ENCODE measurements around the gene F5.

Gene F5

DNA sequence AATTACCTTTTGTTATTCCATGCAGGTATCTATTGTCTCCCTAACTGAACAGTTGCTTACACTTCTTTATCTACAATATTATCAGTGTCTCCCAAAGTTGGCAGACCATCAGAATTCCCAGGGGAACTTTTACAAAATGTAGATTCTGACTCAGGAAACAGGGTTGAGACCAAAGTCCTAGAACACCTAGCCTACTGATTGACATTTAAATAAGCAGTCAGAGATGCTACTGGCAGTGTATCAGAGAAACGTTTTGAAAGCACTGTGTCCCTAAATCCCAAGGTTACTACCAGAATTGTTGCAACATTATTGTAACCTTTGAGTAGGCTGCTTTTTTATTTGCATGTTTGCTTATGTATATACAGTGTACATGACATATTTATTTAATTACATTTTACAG, 1.8 kb upstream of the F5 start:
- DNase-seq, result no peak

- no peak for DNase-seq
Observed at GRCh38 chr1:169586067-169586394, 250 bp downstream of the F5 start.

GRCh38 chr1:169585181-169585580, 1.1 kb downstream of the F5 start:
- DNase-seq, result no peak

GRCh38 chr1:169584483-169585144, 1.7 kb downstream of the F5 start:
- no peak for DNase-seq

DNA sequence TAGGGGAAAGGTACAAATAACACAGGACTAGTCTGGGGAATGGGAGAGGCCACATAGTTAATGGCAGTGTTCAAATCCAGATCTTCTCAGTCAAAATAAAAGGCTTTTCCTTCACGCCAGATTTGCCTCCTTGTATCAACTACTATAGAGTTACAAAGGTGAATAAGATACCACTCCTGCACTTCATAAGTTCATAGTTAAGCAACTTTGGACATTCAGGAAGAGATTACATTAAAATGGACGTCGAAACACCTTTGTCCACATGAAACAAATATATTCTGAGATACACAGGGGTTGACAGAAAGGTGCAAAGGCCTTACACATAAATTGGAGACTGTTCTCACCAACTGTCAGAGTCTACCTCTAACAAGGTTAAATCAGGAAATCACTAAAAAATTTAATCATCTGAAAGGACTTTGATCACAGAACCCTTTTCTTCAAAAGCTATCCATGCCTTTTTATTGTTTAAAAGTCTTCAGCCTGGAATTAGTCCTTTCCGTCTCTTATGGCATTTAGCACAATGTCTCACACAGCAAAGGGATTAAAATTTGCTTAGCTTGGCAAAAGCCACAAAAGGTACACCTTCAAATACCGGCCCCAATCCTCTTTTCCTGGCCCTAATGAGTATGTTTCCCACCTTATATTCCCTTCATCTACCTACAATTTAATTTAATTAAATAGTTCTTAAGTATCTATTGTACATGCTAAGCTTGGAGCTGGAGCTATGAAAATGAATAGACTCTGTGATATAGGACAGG, 8.1 kb downstream of the F5 start:
- no peak for DNase-seq

GRCh38 chr1:169576935-169577331, 9.3 kb downstream of the F5 start:
- DNase-seq, result no peak

- DNase-seq, result no peak
Observed at GRCh38 chr1:169576241-169576934, 9.9 kb downstream of the F5 start.

DNA sequence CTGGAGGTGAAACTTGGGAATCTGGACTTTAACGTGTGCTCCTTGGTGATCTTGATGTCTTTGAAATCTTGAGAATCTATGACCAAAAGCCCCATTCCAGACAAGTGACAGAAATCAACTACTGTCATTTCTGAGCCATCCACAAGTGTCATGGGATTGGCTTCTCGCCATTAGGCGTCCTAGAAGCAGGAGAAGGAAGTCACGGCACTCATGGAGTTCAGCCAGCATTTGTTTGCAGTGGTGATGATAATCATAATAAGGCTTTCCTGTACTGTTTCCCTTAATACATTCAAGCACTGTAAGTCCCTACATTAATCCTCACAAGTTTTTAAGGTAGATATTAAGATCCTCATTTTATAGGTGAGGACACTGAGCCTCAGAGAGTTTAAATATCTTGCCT, 11.9 kb downstream of the F5 start:
- DNase-seq, result no peak

DNA sequence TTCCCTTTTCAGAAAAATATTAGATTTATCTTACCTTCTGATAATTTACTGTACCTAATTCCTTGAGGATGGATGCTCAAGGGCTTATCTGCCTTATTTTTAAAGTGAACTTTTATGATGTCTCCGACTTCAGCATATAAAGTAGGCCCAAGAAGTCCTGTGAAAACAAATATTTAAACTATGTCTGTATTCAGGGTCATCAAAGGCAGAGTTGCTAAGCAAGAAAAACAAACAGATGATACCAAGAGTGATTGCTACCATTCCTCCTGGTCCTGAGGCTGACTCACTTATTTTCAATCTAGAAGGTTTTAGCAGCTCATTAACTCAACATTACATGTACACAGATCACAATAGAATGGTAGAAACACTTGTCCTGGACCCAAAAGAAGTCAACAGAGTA, 14.1 kb downstream of the F5 start:
- DNase-seq, result no peak

DNA sequence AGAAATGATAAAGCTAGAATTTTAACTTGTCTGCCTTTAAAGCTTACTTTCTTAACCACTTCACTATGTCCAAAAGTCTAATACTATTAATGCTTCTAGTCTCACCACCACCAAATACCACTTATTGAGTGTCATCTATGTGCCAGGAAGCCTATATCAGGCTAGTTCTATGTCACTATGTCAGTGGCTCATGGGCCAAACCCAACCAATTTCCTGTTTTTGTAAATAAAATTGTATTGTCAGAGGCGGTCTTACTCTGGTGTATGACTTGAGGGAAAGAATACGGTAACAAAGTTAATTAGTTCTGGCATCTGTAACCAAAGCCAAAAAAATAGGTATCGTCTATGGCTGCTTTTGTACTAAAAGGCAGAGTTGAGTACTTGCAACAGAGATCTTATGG, 14.8 kb downstream of the F5 start:
- no peak for DNase-seq

DNA sequence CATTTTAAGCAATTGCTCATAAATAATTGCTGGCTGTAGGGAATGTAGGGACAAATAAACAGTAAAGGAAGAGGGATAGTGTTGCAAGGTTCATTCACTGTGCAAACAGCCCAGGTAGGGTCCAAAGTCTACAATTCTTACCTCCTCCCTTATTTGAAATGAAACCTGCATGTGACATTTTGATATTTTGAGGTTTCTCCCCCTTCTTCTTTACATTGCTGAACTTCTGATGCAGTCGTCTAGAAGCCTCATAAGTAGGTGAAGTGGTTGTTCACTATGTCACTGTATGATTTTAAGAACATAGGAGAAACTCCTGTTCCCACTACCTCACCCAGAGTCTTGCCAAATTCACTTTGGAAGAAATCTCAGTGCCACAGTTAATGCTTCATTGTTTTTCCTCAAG, 16.1 kb downstream of the F5 start:
- peak; percentile 6 for DNase-seq

DNA sequence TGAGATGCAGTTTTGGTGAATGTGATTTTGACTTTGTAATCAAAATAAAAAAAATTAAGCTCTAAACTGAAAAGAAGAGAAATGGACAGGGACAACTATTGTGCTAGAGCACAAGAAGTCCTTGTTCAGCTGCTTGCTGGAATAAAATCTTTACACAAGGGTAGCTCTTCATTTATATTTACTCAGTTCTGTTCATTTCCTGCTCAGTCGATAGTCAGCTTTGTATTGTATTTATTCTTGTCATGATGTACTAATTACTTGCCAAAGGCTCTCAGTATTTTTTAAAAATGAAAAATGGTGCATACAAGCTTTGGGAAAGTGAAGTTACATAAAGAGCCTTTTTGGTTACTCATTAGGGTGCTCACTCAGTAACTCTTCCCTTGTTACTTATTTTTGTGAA, 17.8 kb downstream of the F5 start:
- no peak for DNase-seq

DNA sequence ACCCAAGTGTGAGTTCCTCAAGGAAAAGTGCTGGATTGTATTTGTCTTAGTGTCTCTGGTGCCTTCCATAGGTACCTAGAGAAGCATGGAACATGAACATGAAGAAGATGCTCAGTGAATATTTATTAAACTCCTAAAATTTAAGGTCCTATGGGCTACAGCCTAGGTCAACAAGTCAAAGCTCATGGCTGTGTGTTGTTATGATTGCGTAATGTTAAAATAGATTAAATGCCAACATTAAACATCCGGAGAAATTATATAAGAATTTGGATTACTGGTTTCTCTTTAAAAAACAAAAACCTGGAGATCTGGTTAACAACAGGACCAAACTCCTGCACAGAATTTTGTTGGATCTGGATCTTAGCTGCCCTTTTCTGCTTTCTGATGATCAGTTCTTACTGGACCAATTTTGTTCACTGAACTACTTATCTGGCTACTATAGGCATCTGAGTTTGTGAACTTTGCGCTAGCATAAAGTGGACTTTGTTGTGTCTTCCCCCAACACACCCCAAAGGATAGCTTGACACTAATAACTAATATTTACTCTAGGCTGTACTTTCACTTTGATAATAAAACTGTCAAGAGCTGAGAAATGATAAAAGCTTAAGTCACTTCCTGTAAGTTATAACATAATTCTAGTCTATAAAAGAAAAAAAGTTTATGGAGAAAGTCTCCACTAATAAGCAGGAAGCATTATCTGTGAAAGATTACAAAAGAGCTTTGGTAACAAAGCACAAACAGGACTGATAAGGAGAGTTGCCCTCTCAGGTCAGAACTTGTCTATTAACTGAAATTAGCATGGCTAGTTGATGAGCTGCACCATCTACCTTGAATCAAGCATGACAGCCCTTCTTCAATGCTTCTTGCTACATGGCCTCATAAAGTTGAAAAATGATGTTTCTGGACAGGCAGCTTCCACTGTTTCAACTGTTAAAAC, 20.7 kb downstream of the F5 start:
- DNase-seq, result no peak

GRCh38 chr1:169563650-169564049, 22.6 kb downstream of the F5 start:
- DNase-seq, result no peak

DNA sequence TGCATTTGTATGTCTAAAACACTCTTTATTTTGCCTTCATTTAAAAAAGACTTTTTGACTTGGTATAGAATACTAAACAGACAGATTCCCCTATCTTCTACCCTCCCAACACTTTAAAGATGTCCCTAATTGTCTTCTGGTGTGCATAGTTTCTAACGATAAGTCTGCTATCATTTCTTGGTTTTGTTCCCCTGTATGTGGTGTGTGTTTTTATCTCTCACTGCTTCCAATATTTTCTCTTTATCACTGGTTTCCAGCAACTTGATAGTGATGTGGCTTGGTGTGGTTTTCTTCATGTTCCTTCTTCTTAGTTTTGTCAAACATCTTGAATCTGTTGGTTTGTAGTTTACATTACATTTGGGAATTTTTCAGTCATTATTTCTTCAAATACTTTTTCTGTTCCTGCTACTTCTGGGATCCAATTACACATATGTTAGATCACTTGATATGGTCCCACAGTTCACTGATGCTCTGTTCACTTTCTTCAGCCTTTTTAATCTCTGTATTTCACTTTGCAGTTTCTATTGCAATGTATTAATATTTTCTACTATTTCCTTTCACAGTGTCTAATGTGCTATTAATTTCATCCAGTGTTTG, 23.2 kb downstream of the F5 start:
- DNase-seq, result no peak

GRCh38 chr1:169561692-169562091, 24.6 kb downstream of the F5 start:
- DNase-seq, result no peak

DNA sequence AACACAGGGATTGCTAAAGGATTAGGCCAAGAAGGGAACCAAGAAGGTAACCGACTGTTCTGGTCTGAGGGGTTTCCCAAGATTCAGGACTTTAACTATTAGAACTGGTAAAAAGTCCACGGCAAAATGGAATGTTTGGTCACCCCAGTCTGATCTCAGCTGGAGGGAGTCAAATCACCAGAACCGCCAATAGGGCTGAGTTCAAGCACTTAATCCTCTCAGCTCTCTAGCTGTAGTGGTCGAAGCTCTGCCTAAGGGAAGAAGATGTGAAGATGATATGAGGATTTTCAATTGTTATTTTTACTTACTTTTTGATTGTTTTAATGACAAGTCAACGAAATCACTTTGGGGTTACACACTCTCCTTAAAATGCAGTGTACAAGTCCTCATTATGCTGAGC, 29.1 kb downstream of the F5 start:
- no peak for DNase-seq

- DNase-seq, result peak; percentile 46
Observed at GRCh38 chr1:169550294-169550693, 36.0 kb downstream of the F5 start.

GRCh38 chr1:169548282-169548681, 38.0 kb downstream of the F5 start:
- no peak for DNase-seq

- DNase-seq, result peak; percentile 78
Observed at GRCh38 chr1:169546087-169546995, 39.9 kb downstream of the F5 start.

DNA sequence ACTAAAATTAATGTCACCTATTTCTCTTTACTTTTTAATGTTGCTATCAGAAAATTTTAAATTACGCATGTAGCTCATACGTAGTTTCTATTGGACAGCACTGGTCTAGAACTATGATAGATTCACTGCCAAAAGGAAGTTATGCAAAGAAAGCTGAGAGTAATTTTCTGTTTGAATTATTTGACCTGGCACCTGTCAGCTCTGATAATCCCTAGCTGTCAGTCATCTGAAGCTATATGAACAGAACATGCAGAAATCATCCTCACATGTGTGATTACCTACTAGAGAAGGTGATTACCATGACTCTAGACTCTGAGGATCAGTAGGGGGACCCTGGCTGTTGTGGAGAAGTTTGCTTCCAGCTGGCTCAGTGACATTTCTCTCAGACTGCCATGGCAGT, 40.8 kb downstream of the F5 start:
- no peak for DNase-seq

Measured in NCI-H146 (cell line).